HCT116 (cell line): Measurements from ENCODE around the gene SDK2.

Experiments used
- YY1 ChIP-seq: IDR thresholded peaks from 2 replicates; pipeline ENCODE4 v1.6.1; 2011; ENCODE audit warnings: low read length, low read depth, moderate library complexity, mild to moderate bottlenecking; ENCODE audit not compliant: insufficient replicate concordance; ENCODE audit errors: extremely low read depth
- ZNF274 ChIP-seq: fragments of 200-500 bp; sonication (Bioruptor generic); IDR thresholded peaks from 2 replicates; pipeline ENCODE4 v1.6.1; 2014; ENCODE audit warnings: mild to moderate bottlenecking, low read depth, low read length, inconsistent platforms
- TF ChIP-seq, protein P1 (sequence below), 3 experiments: fragments of 200-600 bp in 1 of 3; sonication (generic) in 1 of 3; IDR thresholded peaks in 2 of 3; conservative IDR thresholded peaks in 1 of 3; 2 replicates each; pipeline ENCODE4 v1.5.1; 2012 to 2017; ENCODE audit warnings: low read depth in 2 of 3, low read length in 2 of 3, antibody characterized with exemption in 1 of 3, borderline replicate concordance in 1 of 3, control low read depth in 1 of 3, mild to moderate bottlenecking in 1 of 3, mixed read lengths in 1 of 3, mixed run types in 1 of 3, moderate library complexity in 1 of 3; ENCODE audit not compliant: insufficient read depth in 1 of 3

DNA sequence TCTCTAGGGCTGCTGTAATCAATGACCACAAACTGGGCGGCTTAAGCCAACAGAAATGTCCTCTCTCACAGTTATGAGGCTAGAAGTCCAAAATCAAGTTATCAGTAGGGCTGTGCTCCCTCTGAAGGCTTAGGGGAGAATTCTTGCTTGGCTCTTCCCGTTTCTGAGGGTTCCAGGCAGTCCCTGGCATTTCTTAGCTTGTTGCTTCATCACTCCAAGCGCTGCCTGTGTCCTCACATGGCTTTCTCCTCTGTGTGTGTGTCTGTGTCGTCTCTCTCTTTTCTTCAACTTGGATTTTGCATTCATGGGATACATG, 318.8 kb downstream of the SDK2 start:
- TF ChIP-seq ZNF274: no peak
- TF ChIP-seq, protein P1, sequence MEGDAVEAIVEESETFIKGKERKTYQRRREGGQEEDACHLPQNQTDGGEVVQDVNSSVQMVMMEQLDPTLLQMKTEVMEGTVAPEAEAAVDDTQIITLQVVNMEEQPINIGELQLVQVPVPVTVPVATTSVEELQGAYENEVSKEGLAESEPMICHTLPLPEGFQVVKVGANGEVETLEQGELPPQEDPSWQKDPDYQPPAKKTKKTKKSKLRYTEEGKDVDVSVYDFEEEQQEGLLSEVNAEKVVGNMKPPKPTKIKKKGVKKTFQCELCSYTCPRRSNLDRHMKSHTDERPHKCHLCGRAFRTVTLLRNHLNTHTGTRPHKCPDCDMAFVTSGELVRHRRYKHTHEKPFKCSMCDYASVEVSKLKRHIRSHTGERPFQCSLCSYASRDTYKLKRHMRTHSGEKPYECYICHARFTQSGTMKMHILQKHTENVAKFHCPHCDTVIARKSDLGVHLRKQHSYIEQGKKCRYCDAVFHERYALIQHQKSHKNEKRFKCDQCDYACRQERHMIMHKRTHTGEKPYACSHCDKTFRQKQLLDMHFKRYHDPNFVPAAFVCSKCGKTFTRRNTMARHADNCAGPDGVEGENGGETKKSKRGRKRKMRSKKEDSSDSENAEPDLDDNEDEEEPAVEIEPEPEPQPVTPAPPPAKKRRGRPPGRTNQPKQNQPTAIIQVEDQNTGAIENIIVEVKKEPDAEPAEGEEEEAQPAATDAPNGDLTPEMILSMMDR (IDR thresholded peaks at IDR 0.05 in 2 of 3, conservative IDR thresholded peaks at IDR 0.05 in 1 of 3; ENCODE audit: borderline replicate concordance in 1 of 3, insufficient read depth in 1 of 3, low read depth in 2 of 3, low read length in 2 of 3): no peak
- no peak for TF ChIP-seq YY1
